Activated T-helper 17 cell treated with anti-CD3 and anti-CD28 coated beads, Interleukin-2, amount 50 U/mL, for 72 hours (primary cell): ENCODE results near the gene FOXN3. TPM values are rescaled to one million over a fixed set of nuclear protein-coding genes. Genes with fewer than 3 reads are reported as not detected.

ENCODE experiments used
- ATAC-seq: fragments of 150-1000 bp; cut with Tn5 transposase; replicated peaks from 2 replicates; pipeline ENCODE4 v1.10.0; 2021; ENCODE audit warnings: mild to moderate bottlenecking, moderate library complexity
- H3K27ac Mint-ChIP-seq: one replicate; pipeline ENCODE4 v1.8.0; 2022; ENCODE audit warnings: mixed read lengths
- H3K27me3 Mint-ChIP-seq: one replicate; pipeline ENCODE4 v1.8.0; 2022; ENCODE audit warnings: mixed read lengths
- H3K36me3 Mint-ChIP-seq: one replicate; pipeline ENCODE4 v1.8.0; 2022; ENCODE audit warnings: low read depth, mild to moderate bottlenecking, mixed read lengths
- H3K4me1 Mint-ChIP-seq: one replicate; pipeline ENCODE4 v1.8.0; 2022; ENCODE audit warnings: mixed read lengths
- H3K4me3 Mint-ChIP-seq: one replicate; pipeline ENCODE4 v1.8.0; 2022; ENCODE audit warnings: mild to moderate bottlenecking, mixed read lengths
- H3K9me3 Mint-ChIP-seq: one replicate; pipeline ENCODE4 v1.8.0; 2022; ENCODE audit warnings: mixed read lengths
- total RNA-seq, 2 donors: library from RNA; stranded (reverse); gene quantifications; one replicate each; pipeline ENCODE4 v1.2.3, GENCODE V29; 2022

FOXN3 gene
- total RNA-seq, 2 donors from 2014 or later: 56.9 to 82.3 TPM

DNA sequence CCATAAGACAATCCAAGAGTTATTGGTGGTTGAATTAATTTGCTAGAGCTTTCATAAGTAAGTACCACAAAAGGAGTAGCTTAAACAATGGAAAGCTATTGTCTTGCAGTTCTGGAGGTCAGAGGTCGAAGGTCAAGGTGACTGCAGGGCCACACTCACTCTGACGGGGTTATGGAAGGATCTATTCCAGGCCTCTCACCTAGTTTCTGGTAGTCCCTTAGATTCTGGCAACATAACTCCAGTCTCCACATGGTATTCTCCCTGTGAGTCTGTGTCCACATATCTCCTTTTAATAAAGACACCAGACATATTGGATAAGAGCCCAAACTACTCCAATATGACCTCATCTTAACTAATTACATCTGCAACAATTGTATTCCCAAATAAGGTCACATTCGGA is 273.4 kb downstream of the FOXN3 start:
- H3K4me1 Mint-ChIP-seq: no peaks in the 10 kb centered on the region
- no peak for ATAC-seq
- H3K36me3 Mint-ChIP-seq: no peaks in the 10 kb centered on the region
- H3K27ac Mint-ChIP-seq: no peak overlapping the region
- H3K27me3 Mint-ChIP-seq: no peaks in the 10 kb centered on the region
- no peaks in the 10 kb centered on the region for H3K9me3 Mint-ChIP-seq
- H3K4me3 Mint-ChIP-seq: no peak overlapping the region

DNA sequence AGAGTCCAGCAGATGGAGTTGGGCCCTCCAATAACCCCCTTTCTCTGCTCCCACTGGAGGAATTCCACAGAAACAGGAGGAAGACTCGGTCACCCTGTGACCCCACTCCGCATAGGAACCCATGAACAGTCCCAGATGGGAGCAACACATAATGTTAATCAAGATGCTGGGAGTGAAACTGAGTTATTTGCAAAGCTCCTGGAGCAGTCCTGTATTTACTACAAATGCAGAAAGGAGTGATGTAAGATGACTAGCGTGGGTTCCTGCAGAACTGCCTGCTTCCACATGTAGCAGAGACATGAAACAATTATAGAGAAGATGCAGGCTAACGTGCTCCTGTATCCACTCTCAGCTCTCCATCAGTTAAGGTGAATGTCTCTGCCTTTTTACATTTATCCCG is 274.7 kb downstream of the FOXN3 start:
- no peaks in the 10 kb centered on the region for H3K36me3 Mint-ChIP-seq
- no peaks in the 10 kb centered on the region for H3K9me3 Mint-ChIP-seq
- H3K4me3 Mint-ChIP-seq: no peak overlapping the region
- no peak overlapping the region for H3K27ac Mint-ChIP-seq
- H3K27me3 Mint-ChIP-seq: no peaks in the 10 kb centered on the region
- H3K4me1 Mint-ChIP-seq: no peaks in the 10 kb centered on the region
- no peak for ATAC-seq

DNA sequence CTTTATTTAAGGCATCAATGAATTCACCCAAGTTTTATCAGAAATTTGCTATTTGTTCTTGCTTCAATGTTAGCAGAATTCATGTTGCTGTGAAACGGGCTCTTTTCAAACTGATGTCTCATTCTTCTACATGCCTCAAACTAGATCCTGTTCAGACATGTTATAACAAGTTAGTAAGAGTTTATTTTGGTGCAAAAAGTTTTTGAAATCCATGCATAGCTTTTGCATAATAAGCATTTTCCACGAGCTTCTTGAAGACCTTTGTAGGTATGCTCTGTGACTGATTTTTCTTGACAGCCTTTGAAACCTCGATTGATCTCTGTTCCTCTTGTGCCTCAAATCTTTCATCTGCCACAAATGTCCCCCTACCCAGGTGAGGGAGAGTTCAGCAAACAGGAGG is 275.2 kb downstream of the FOXN3 start:
- H3K27ac Mint-ChIP-seq: no peak overlapping the region
- ATAC-seq: no peak
- no peaks in the 10 kb centered on the region for H3K27me3 Mint-ChIP-seq

DNA sequence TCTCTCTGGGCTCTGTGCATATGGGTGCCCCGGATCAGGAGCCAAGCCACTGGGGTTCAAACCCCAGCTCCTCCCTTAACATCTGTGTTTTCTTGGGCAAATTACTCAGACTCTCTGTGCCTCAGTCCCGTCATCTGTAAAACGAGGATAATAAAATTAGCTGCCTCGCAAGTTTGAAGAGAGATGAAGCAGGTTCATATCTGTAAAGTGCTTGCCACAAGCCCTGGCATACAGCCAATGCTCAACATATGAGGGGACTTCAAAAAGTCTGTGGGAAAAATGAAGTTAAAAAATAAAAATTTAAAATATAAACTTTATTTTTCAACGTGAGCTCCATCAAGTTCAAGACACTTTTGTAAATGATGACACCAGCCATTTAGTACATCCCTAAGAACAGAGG is 276.7 kb downstream of the FOXN3 start:
- H3K27ac Mint-ChIP-seq: no peak overlapping the region
- peaks cover 11% of the 10 kb centered on the region for H3K9me3 Mint-ChIP-seq
- H3K36me3 Mint-ChIP-seq: no peaks in the 10 kb centered on the region
- ATAC-seq: no peak
- no peak overlapping the region for H3K4me3 Mint-ChIP-seq
- H3K4me1 Mint-ChIP-seq: no peaks in the 10 kb centered on the region
- no peaks in the 10 kb centered on the region for H3K27me3 Mint-ChIP-seq

More for the DNA sequence above, 275.2 kb downstream of the FOXN3 start:
- Mint-ChIP-seq H3K4me3 (no peak overlapping the region), H3K4me1 (no peaks in the 10 kb centered on the region), H3K9me3 (no peaks in the 10 kb centered on the region), H3K36me3 (no peaks in the 10 kb centered on the region)

DNA sequence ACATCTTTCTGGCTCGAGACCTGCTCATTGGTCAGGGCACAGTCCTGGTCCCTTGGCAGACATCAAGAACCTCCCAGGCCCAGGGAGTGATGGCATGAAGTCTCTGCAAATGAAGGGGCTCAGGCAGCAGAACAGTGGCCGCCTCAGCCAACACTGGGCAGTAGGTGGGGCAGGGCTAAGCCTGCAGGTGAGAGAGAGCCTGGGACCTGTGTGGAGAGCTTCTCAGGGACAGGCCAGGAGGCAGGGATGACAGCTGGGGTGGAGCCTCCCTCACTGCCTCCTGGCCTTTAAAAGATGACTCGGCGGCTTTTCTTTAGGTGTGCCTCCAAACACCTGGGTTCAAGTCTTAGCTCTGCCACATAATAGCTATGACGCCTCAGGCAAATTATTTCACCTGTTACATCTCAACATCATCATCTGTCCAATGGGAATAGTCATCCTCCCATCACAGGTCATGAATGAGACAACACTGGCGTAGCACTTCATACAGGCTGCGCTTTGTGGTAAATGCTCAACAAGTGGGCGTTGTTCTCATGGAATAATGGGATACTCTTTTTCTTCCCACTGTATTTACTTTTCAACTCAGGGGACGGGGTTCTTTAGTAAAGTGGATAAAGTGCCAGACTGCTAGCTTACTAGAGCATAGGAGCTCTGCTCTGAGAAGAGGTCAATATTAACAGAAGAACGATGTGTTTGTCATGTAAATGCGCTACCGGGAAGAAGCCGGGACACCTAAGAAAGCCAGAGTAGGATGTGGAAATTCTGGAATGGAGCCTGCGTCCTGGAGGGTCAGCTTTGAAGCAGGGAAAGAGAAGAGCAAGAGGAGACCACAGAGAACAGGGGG is 277.4 kb downstream of the FOXN3 start:
- H3K36me3 Mint-ChIP-seq: no peaks in the 10 kb centered on the region
- H3K4me1 Mint-ChIP-seq: no peaks in the 10 kb centered on the region
- ATAC-seq: no peak
- no peak overlapping the region for H3K27ac Mint-ChIP-seq
- no peak overlapping the region for H3K4me3 Mint-ChIP-seq
- H3K27me3 Mint-ChIP-seq: no peaks in the 10 kb centered on the region
- H3K9me3 Mint-ChIP-seq: peaks cover 13% of the 10 kb centered on the region

DNA sequence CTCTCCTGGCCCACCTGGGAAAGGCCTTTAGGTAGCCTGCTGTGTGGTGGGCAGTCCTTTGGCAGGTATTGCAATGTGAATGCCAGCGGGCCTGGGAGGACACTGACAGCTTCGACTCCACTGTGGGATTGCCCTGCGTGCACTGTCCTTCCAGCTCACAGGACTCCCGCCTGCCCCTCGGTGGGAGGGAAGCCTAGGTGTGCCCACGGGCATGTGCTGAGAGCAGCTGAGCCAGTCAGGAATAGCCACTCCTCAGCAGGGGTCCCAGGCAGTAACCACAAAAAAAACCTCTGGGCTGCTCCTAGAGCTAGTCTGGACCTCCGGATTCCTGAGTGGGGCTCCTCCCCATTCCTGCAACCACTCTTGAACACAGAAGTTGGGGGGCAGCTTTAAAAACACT is 278.2 kb downstream of the FOXN3 start:
- H3K4me1 Mint-ChIP-seq: no peaks in the 10 kb centered on the region
- no peaks in the 10 kb centered on the region for H3K27me3 Mint-ChIP-seq
- H3K27ac Mint-ChIP-seq: no peak overlapping the region
- peaks cover 13% of the 10 kb centered on the region for H3K9me3 Mint-ChIP-seq
- no peak overlapping the region for H3K4me3 Mint-ChIP-seq
- no peaks in the 10 kb centered on the region for H3K36me3 Mint-ChIP-seq
- no peak for ATAC-seq

DNA sequence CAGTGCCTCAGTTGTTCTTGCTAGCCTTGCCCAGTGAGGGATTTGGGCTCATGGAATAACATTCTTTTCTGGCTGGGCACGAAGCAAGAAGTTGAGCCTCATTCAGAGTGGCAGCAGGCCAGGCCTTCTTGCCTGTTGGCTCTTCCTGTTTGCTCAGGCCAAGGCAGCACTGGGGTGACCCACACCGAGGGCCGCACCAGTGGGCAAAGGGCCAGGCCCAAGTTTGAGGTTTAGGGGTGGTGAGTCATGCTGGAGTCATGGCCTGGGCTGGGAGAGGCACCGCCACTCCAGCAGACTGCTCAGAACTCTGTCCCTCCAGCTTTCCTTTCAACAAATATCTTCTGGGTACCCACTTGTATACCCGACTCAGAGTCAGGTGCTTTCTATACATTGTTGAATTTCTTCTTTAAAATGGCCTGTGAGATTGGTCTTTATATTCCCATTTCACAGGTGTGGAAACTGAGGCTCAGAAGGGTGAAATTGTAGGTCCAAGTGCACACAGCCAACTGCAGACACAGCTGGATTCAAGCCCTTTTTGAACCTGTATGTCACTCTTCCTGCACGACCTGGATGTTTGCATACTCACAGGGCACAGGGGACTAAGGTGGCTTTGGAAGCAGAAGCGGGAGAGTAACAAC is 279.4 kb downstream of the FOXN3 start:
- ATAC-seq: no peak
- H3K4me1 Mint-ChIP-seq: no peaks in the 10 kb centered on the region
- H3K27ac Mint-ChIP-seq: no peak overlapping the region
- no peaks in the 10 kb centered on the region for H3K27me3 Mint-ChIP-seq
- H3K4me3 Mint-ChIP-seq: no peak overlapping the region
- peaks cover 13% of the 10 kb centered on the region for H3K9me3 Mint-ChIP-seq
- no peaks in the 10 kb centered on the region for H3K36me3 Mint-ChIP-seq

DNA sequence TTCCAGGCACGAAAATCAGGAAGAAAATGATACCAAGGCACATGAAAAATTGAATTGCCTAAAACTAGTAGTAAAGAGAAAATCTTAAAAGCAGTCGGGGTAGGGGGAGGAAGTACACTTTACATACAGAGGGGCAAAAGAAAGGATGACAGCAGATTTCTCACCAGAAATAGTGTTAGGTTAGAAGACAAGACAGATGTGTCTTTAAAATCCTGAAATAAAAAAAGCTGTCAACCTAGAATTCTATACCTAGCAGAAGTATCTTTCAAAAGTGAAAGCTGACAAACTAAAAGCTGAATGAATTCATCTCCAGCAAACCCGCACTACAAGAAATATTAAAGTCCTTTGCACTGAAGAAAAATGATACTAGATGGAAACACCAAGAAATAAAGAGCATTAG is 280.4 kb downstream of the FOXN3 start:
- ATAC-seq: no peak
- H3K27me3 Mint-ChIP-seq: no peaks in the 10 kb centered on the region
- H3K9me3 Mint-ChIP-seq: peaks cover 13% of the 10 kb centered on the region
- H3K27ac Mint-ChIP-seq: no peak overlapping the region
- no peak overlapping the region for H3K4me3 Mint-ChIP-seq
- no peaks in the 10 kb centered on the region for H3K4me1 Mint-ChIP-seq
- H3K36me3 Mint-ChIP-seq: no peaks in the 10 kb centered on the region

DNA sequence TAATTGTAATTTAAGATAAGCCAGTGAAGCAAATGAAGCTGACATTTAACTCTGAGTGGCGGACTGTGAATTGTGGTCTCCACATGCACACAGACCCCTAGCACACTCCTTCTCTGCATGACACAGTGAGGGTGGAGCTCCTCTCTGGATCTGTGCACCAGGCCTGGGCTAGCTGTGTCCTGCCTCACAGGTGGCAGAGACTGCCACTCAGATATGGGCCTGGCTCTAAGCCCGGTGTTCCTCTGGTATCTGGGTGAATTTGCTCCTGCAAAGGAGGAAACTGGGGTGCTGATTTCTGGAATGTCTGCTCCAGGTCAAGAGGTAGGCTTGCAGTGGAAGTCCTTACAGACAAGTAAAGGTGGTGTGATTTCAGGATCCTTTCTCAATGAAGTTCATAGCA is 282.4 kb downstream of the FOXN3 start:
- no peak for ATAC-seq
- no peak overlapping the region for H3K27ac Mint-ChIP-seq
- H3K4me3 Mint-ChIP-seq: no peak overlapping the region
- peaks cover 13% of the 10 kb centered on the region for H3K9me3 Mint-ChIP-seq
- no peaks in the 10 kb centered on the region for H3K27me3 Mint-ChIP-seq
- no peaks in the 10 kb centered on the region for H3K36me3 Mint-ChIP-seq
- no peaks in the 10 kb centered on the region for H3K4me1 Mint-ChIP-seq

DNA sequence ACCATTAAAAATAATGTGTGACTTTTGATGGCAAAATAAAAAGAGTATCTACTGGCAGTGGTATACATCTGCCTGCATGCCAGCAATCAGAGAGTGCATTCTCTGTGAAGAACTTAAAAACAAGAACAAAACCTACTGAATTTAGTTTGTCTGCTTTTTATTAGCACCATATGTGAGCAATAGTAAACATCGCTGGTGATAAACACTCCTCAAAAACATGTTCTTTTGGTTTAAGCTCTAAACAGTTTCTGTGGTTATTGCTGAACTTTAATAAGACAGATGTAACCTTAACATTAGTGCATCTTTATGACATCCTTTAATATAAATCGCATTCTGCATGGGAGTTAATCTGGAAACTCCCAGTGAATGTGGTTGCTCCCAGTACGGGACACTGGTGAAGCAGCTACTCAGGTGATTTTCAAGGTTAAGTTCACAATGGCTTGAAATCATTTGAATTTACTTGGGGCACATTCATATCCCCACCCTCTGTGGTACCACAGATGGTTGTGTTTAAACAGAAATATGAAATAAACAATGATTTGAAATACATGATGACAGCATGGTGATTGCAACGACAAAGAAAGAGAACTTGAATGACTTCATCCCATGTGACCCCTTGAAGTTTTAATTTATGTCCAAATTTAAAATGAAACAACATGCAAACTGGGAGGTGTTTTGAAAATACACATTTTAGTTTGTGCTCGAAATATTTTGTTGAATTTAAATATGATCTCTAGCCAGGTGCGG is 285.9 kb downstream of the FOXN3 start:
- Mint-ChIP-seq H3K4me1 (no peaks in the 10 kb centered on the region), H3K9me3 (peaks cover 9% of the 10 kb centered on the region)
- no peak for ATAC-seq

DNA sequence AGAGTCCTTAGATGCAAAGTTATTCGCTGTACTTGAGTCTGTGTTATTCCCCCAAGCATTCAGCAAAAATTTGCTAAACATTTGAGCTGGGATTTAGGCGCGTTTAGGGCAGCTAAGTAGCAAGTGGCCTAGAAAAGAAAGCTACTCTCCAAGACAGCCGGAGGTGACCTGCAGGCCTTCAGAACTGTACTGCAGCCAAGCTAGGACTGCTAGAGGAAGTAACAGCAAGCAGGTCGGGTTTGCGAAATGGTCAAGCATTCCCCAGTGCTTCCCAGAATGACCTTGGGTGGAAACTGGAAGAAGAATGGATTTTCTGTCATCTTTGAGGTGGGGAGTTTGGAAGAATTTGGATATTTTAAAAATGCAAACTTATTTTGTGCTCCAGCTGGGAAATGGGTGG is 287.5 kb downstream of the FOXN3 start:
- Mint-ChIP-seq H3K4me1 (no peaks in the 10 kb centered on the region), H3K9me3 (no peaks in the 10 kb centered on the region), H3K27me3 (no peaks in the 10 kb centered on the region), H3K36me3 (no peaks in the 10 kb centered on the region), H3K4me3 (no peak overlapping the region), H3K27ac (no peak overlapping the region)
- no peak for ATAC-seq

More for the DNA sequence above, 285.9 kb downstream of the FOXN3 start:
- Mint-ChIP-seq H3K36me3 (no peaks in the 10 kb centered on the region), H3K27ac (no peak overlapping the region), H3K4me3 (no peak overlapping the region), H3K27me3 (no peaks in the 10 kb centered on the region)

DNA sequence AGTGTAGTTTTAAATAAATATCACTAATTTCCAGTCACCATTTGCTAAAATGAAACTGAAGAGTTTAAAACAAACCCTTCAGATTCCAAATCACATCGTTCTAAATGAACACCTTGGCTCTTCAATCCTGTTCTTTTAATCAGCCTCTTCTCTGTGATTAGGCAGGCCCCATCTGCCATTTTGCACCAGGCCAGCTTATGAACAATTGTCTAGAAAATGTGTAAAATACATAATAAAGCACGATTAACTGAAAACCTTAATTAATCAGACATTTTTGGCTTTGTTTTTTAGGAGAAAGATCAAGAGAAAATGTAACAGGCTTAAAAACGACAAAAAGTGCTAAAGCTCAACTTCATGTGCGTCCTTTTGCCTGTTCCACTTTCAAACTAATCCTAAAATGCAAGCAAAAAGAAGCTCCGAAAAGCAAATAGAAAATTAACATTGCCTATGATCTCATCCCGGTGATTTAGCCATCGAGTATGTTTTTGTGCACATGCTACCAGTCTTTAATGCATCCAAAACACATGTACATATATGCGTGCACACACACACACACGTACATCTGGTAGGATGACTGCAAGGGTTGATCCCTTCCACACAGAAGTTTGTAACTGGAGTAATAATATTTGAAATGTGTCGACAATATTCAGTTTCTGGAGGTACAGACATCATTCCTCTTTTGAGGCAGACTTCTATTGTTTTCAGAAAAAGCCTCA is 288.6 kb downstream of the FOXN3 start:
- Mint-ChIP-seq H3K4me1 (no peaks in the 10 kb centered on the region), H3K27ac (no peak overlapping the region), H3K27me3 (no peaks in the 10 kb centered on the region), H3K9me3 (no peaks in the 10 kb centered on the region), H3K4me3 (no peak overlapping the region), H3K36me3 (no peaks in the 10 kb centered on the region)
- no peak for ATAC-seq

DNA sequence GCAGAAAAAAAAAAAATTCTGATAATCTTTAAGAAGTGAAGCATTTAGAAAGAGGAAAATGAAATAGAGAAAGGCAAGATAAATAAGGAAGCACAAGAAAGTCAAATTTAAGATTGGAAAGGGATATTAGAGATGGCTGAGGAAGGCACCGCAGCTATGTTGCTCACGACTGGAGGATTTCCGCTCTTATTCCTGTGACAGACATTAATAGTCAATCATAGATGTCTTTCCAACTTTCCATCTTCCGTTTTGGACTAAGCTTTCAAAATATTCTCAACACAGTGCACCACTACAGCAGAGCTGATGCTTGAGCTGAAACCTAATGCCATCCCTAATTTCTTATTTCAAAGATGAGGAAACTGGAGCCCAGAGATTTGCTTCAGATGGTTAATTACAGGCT is 290.6 kb downstream of the FOXN3 start:
- no peaks in the 10 kb centered on the region for H3K4me1 Mint-ChIP-seq
- no peak for ATAC-seq
- no peak overlapping the region for H3K4me3 Mint-ChIP-seq
- no peaks in the 10 kb centered on the region for H3K36me3 Mint-ChIP-seq
- no peaks in the 10 kb centered on the region for H3K9me3 Mint-ChIP-seq
- peaks cover 4% of the 10 kb centered on the region for H3K27me3 Mint-ChIP-seq
- H3K27ac Mint-ChIP-seq: no peak overlapping the region

DNA sequence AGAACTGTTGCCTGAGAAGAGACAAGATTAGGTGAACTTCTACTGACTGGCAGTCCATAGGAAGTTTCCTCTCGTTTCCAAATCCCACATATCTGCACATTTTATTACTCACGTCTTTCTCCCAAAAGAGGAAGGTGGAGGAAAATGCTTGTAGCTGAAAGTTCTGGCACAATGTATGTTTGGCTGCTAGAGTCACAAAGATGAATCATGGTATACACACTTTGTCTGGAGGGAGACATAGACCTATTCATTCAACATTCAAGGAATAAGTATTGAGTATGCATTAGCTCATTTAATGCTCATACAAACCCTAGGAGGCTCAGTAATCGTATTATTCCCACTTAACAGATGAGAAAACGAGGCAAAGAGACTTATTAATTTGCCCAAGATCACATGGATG is 291.8 kb downstream of the FOXN3 start:
- ATAC-seq: no peak
- H3K27me3 Mint-ChIP-seq: peaks cover 5% of the 10 kb centered on the region
- H3K27ac Mint-ChIP-seq: no peak overlapping the region

More for the DNA sequence above, 291.8 kb downstream of the FOXN3 start:
- H3K9me3 Mint-ChIP-seq: no peaks in the 10 kb centered on the region
- H3K4me1 Mint-ChIP-seq: no peaks in the 10 kb centered on the region
- no peaks in the 10 kb centered on the region for H3K36me3 Mint-ChIP-seq
- no peak overlapping the region for H3K4me3 Mint-ChIP-seq
